H9 (cell line): Measurements from ENCODE around the gene NPAS1. TPM values are rescaled to one million over a fixed set of nuclear protein-coding genes. Genes with fewer than 3 reads are reported as not detected.

Source experiments
- DNase-seq: peaks from one replicate; pipeline ENCODE4 v3.0.0-alpha.2; 2017
- H2AFZ ChIP-seq: one replicate; pipeline ENCODE4 v1.6.1; 2013; ENCODE audit warnings: mild to moderate bottlenecking, low read length, control low read depth, moderate library complexity
- H2AK5ac ChIP-seq: 2 replicates; pipeline ENCODE4 v1.6.1; 2013; ENCODE audit warnings: low read length, control low read depth, mixed read lengths; ENCODE audit not compliant: insufficient read length
- H2BK120ac ChIP-seq: one replicate; pipeline ENCODE4 v1.6.1; 2013; ENCODE audit warnings: low read depth, mild to moderate bottlenecking, low read length, control low read depth, inconsistent platforms; ENCODE audit not compliant: poor library complexity, severe bottlenecking
- H2BK12ac ChIP-seq: 2 replicates; pipeline ENCODE4 v1.6.1; 2013; ENCODE audit warnings: low read length, control low read depth, mixed read lengths, low read depth; ENCODE audit not compliant: insufficient read length
- H2BK15ac ChIP-seq: 2 replicates; pipeline ENCODE4 v1.6.1; 2013; ENCODE audit warnings: low read depth, low read length, control low read depth
- H2BK20ac ChIP-seq: one replicate; pipeline ENCODE4 v1.6.1; 2013; ENCODE audit warnings: low read depth, mild to moderate bottlenecking, low read length, control low read depth, inconsistent platforms; ENCODE audit not compliant: poor library complexity, severe bottlenecking
- H2BK5ac ChIP-seq: 2 replicates; pipeline ENCODE4 v1.6.1; 2013; ENCODE audit warnings: low read length, control low read depth, mixed read lengths; ENCODE audit not compliant: insufficient read length
- H3K14ac ChIP-seq: 2 replicates; pipeline ENCODE4 v1.6.1; 2013; ENCODE audit warnings: low read length, control low read depth; ENCODE audit not compliant: insufficient read depth
- H3K18ac ChIP-seq: 2 replicates; pipeline ENCODE4 v1.6.1; 2013; ENCODE audit warnings: low read depth, mild to moderate bottlenecking, mixed read lengths, low read length, control low read depth; ENCODE audit not compliant: insufficient read length
- H3K23ac ChIP-seq: 2 replicates; pipeline ENCODE4 v1.6.1; 2013; ENCODE audit warnings: low read length, control low read depth, mixed read lengths, low read depth; ENCODE audit not compliant: insufficient read length
- H3K23me2 ChIP-seq: 2 replicates; pipeline ENCODE4 v1.6.1; 2013; ENCODE audit warnings: low read depth, mild to moderate bottlenecking, mixed read lengths, low read length, control low read depth; ENCODE audit not compliant: insufficient read length, poor library complexity, severe bottlenecking
- H3K27ac ChIP-seq: 2 replicates; pipeline ENCODE4 v1.5.1; 2013; ENCODE audit warnings: low read length, control low read depth, mixed read lengths, low read depth; ENCODE audit not compliant: insufficient read length
- H3K27me3 ChIP-seq: 2 replicates; pipeline ENCODE4 v1.6.1; 2013; ENCODE audit warnings: low read length, control low read depth, inconsistent platforms; ENCODE audit not compliant: insufficient read depth
- H3K4ac ChIP-seq: 2 replicates; pipeline ENCODE4 v1.6.1; 2013; ENCODE audit warnings: low read depth, mild to moderate bottlenecking, control low read depth, inconsistent platforms, low read length, moderate library complexity
- H3K4me1 ChIP-seq: 2 replicates; pipeline ENCODE4 v1.6.1; 2013; ENCODE audit warnings: low read length, control low read depth, inconsistent platforms; ENCODE audit not compliant: insufficient read depth
- H3K4me2 ChIP-seq: 2 replicates; pipeline ENCODE4 v1.6.1; 2013; ENCODE audit warnings: low read length, control low read depth, mixed read lengths; ENCODE audit not compliant: insufficient read length, insufficient read depth
- H3K56ac ChIP-seq: 2 replicates; pipeline ENCODE4 v1.6.1; 2013; ENCODE audit warnings: low read depth, mild to moderate bottlenecking, mixed read lengths, low read length, control low read depth; ENCODE audit not compliant: insufficient read length
- H3K79me1 ChIP-seq: 2 replicates; pipeline ENCODE4 v1.6.1; 2013; ENCODE audit warnings: low read depth, mild to moderate bottlenecking, moderate library complexity, low read length, control low read depth, inconsistent platforms; ENCODE audit not compliant: insufficient read depth, poor library complexity, severe bottlenecking
- H3K79me2 ChIP-seq: 2 replicates; pipeline ENCODE4 v1.6.1; 2013; ENCODE audit warnings: low read length, control low read depth, inconsistent platforms; ENCODE audit not compliant: insufficient read depth
- H3K9ac ChIP-seq: 2 replicates; pipeline ENCODE4 v1.6.1; 2013; ENCODE audit warnings: low read length, control low read depth, mixed read lengths; ENCODE audit not compliant: insufficient read length; ENCODE audit errors: extremely low read depth
- H3K9me3 ChIP-seq: one replicate; pipeline ENCODE4 v1.6.1; 2013; ENCODE audit warnings: low read depth, low read length, inconsistent platforms; ENCODE audit not compliant: control insufficient read depth
- H3T11ph ChIP-seq: one replicate; pipeline ENCODE4 v1.6.1; 2013; ENCODE audit warnings: mild to moderate bottlenecking, low read length, control low read depth, inconsistent platforms
- H4K20me1 ChIP-seq: one replicate; pipeline ENCODE4 v1.6.1; 2013; ENCODE audit not compliant: control insufficient read depth, insufficient read length, insufficient read depth
- H4K5ac ChIP-seq: 2 replicates; pipeline ENCODE4 v1.6.1; 2013; ENCODE audit warnings: low read depth, mild to moderate bottlenecking, mixed read lengths, low read length, control low read depth; ENCODE audit not compliant: insufficient read length
- H4K8ac ChIP-seq: replicated peaks from 2 replicates; pipeline ENCODE4 v1.6.1; 2013; ENCODE audit warnings: low read length, control low read depth, mixed read lengths, low read depth; ENCODE audit not compliant: insufficient read length
- H4K91ac ChIP-seq: 2 replicates; pipeline ENCODE4 v1.6.1; 2013; ENCODE audit warnings: low read depth, mild to moderate bottlenecking, moderate library complexity, mixed read lengths, low read length, control low read depth; ENCODE audit not compliant: insufficient read length
- H3K27ac Mint-ChIP-seq, 3 experiments: 2 replicates in 2 of 3; 3 replicates in 1 of 3; pipeline ENCODE4 v1.8.0; 2020 to 2021; ENCODE audit warnings: mixed read lengths in 3 of 3, mild to moderate bottlenecking in 1 of 3, moderate library complexity in 1 of 3
- H3K27me3 Mint-ChIP-seq: 2 replicates; pipeline ENCODE4 v1.8.0; 2021; ENCODE audit warnings: low read depth, mild to moderate bottlenecking, moderate library complexity, mixed read lengths
- H3K36me3 Mint-ChIP-seq, 3 experiments: 2 replicates in 2 of 3; 3 replicates in 1 of 3; pipeline ENCODE4 v1.8.0; 2020 to 2021; ENCODE audit warnings: low read depth in 3 of 3, mixed read lengths in 3 of 3; ENCODE audit not compliant: insufficient read depth in 1 of 3
- H3K4me1 Mint-ChIP-seq, 2 experiments: 2 replicates each; pipeline ENCODE4 v1.8.0; 2020; ENCODE audit warnings: mixed read lengths in 2 of 2
- H3K4me3 Mint-ChIP-seq, 2 experiments: 2 replicates in 1 of 2; 3 replicates in 1 of 2; pipeline ENCODE4 v1.8.0; 2020 to 2021; ENCODE audit warnings: mild to moderate bottlenecking in 2 of 2, mixed read lengths in 2 of 2, moderate library complexity in 1 of 2
- H3K9me3 Mint-ChIP-seq, 2 experiments: 2 replicates in 1 of 2; 3 replicates in 1 of 2; pipeline ENCODE4 v1.8.0; 2020; ENCODE audit warnings: mild to moderate bottlenecking in 2 of 2, mixed read lengths in 2 of 2, moderate library complexity in 1 of 2
- CTCF ChIP-seq: fragments of 200-600 bp; sonication (generic); conservative IDR thresholded peaks from 3 replicates; pipeline ENCODE4 v1.8.0; 2021; ENCODE audit warnings: antibody characterized with exemption, mild to moderate bottlenecking
- WGBS: extraction: QIAGEN DNeasy Blood & Tissue Kit; methylation state at CpG from one replicate; pipeline ENCODE4 v1.1.7; 2013; ENCODE audit warnings: missing lambda C conversion rate, low lambda C conversion rate, mixed read lengths; ENCODE audit not compliant: insufficient read length; ENCODE audit errors: extremely low coverage; 5-methylcytosine and 5-hydroxymethylcytosine counted together
- total RNA-seq: library from RNA; stranded (reverse); gene quantifications from 2 replicates; pipeline ENCODE4 v1.2.1, GENCODE V29; 2021

NPAS1 gene
- total RNA-seq, 1 experiment from 2014 or later: 17.8 TPM

DNA sequence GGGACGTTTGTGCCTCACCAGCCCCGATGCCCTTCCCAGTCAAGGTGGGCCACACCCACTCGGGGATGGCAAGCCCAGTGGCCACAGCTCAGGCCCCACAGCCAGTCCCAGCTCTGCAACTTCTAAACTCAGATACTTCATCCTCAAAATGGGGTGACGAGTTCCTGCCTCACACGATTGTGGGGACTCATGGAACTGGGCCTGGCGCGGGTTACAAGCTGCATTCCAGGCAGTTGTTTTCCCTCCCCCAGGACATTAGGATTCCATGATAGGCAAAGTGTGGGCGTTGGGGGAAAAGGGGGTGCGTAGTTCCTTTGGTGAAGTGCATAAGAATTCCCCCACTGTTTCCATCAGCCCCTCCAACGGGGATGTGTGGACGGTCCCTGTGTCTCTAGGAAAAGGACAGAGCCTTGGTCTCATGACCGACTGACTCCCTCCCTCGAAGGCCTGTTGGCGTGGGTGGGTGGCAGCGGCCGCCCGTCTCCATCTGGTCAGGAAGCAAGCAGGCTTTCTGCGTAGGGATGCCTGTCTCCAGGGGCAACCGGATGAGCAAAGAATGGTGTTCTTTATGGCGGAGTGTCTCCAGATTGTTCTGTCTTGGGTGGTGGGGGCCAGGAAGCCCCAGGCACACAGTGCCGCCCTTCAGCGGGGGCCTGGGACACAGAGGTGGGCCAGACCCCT lies 21.1 kb upstream of the NPAS1 start:
- Histone ChIP-seq H3K79me1 (no peaks in the 10 kb centered on the region), H3K18ac (no peak overlapping the region), H3K56ac (no peak overlapping the region), H3K27me3 (no peaks in the 10 kb centered on the region), H3T11ph (no peak overlapping the region), H3K4ac (no peak overlapping the region), H4K8ac (no peak overlapping the region), H2BK20ac (no peak overlapping the region), H3K23ac (no peak overlapping the region), H2BK120ac (no peak overlapping the region), H3K79me2 (no peaks in the 10 kb centered on the region), H2AK5ac (no peak overlapping the region), H2AFZ (no peak overlapping the region), H2BK12ac (no peak overlapping the region), H3K27ac (no peak overlapping the region), H2BK5ac (no peak overlapping the region), H4K5ac (no peak overlapping the region), H3K4me2 (no peak overlapping the region), H4K20me1 (no peaks in the 10 kb centered on the region), H3K9ac (no peak overlapping the region), H3K23me2 (no peaks in the 10 kb centered on the region), H3K9me3 (no peaks in the 10 kb centered on the region), H3K14ac (no peak overlapping the region), H3K4me1 (no peaks in the 10 kb centered on the region), H2BK15ac (no peak overlapping the region), H4K91ac (no peak overlapping the region)
- no peak for TF ChIP-seq CTCF
- DNase-seq: no peak
- Mint-ChIP-seq H3K27ac (peak overlapping the region in 1 of 3 experiments; percentile 87; a peak in 2 of 7 replicates), H3K9me3 (no peaks in the 10 kb centered on the region), H3K27me3 (no peaks in the 10 kb centered on the region), H3K4me1 (peaks cover 4 to 15% of the 10 kb centered on the region in 2 experiments; a peak in 3 of 4 replicates), H3K4me3 (no peak overlapping the region), H3K36me3 (peaks cover 35 to 52% (median 47%) of the 10 kb centered on the region in 3 experiments; a peak in 6 of 7 replicates)
- no CpG with 5 or more reads among the region's 22 CpGs for WGBS
